H9 (cell line): Measurements from ENCODE around the gene CACFD1. TPM values are rescaled to one million over a fixed set of nuclear protein-coding genes. Genes with fewer than 3 reads are reported as not detected.
A peak's percentile ranks its signal among the peaks of the same experiment; 100 is the strongest.

ENCODE experiments used
- DNase-seq: peaks from one replicate; pipeline ENCODE4 v3.0.0-alpha.2; 2017
- H2AFZ ChIP-seq: one replicate; pipeline ENCODE4 v1.6.1; 2013; ENCODE audit warnings: mild to moderate bottlenecking, low read length, control low read depth, moderate library complexity
- H2AK5ac ChIP-seq: 2 replicates; pipeline ENCODE4 v1.6.1; 2013; ENCODE audit warnings: low read length, control low read depth, mixed read lengths; ENCODE audit not compliant: insufficient read length
- H2BK120ac ChIP-seq: one replicate; pipeline ENCODE4 v1.6.1; 2013; ENCODE audit warnings: low read depth, mild to moderate bottlenecking, low read length, control low read depth, inconsistent platforms; ENCODE audit not compliant: poor library complexity, severe bottlenecking
- H2BK12ac ChIP-seq: 2 replicates; pipeline ENCODE4 v1.6.1; 2013; ENCODE audit warnings: low read length, control low read depth, mixed read lengths, low read depth; ENCODE audit not compliant: insufficient read length
- H2BK15ac ChIP-seq: 2 replicates; pipeline ENCODE4 v1.6.1; 2013; ENCODE audit warnings: low read depth, low read length, control low read depth
- H2BK20ac ChIP-seq: one replicate; pipeline ENCODE4 v1.6.1; 2013; ENCODE audit warnings: low read depth, mild to moderate bottlenecking, low read length, control low read depth, inconsistent platforms; ENCODE audit not compliant: poor library complexity, severe bottlenecking
- H2BK5ac ChIP-seq: 2 replicates; pipeline ENCODE4 v1.6.1; 2013; ENCODE audit warnings: low read length, control low read depth, mixed read lengths; ENCODE audit not compliant: insufficient read length
- H3K14ac ChIP-seq: 2 replicates; pipeline ENCODE4 v1.6.1; 2013; ENCODE audit warnings: low read length, control low read depth; ENCODE audit not compliant: insufficient read depth
- H3K18ac ChIP-seq: 2 replicates; pipeline ENCODE4 v1.6.1; 2013; ENCODE audit warnings: low read depth, mild to moderate bottlenecking, mixed read lengths, low read length, control low read depth; ENCODE audit not compliant: insufficient read length
- H3K23ac ChIP-seq: 2 replicates; pipeline ENCODE4 v1.6.1; 2013; ENCODE audit warnings: low read length, control low read depth, mixed read lengths, low read depth; ENCODE audit not compliant: insufficient read length
- H3K23me2 ChIP-seq: 2 replicates; pipeline ENCODE4 v1.6.1; 2013; ENCODE audit warnings: low read depth, mild to moderate bottlenecking, mixed read lengths, low read length, control low read depth; ENCODE audit not compliant: insufficient read length, poor library complexity, severe bottlenecking
- H3K27ac ChIP-seq: 2 replicates; pipeline ENCODE4 v1.5.1; 2013; ENCODE audit warnings: low read length, control low read depth, mixed read lengths, low read depth; ENCODE audit not compliant: insufficient read length
- H3K27me3 ChIP-seq: 2 replicates; pipeline ENCODE4 v1.6.1; 2013; ENCODE audit warnings: low read length, control low read depth, inconsistent platforms; ENCODE audit not compliant: insufficient read depth
- H3K4ac ChIP-seq: 2 replicates; pipeline ENCODE4 v1.6.1; 2013; ENCODE audit warnings: low read depth, mild to moderate bottlenecking, control low read depth, inconsistent platforms, low read length, moderate library complexity
- H3K4me1 ChIP-seq: 2 replicates; pipeline ENCODE4 v1.6.1; 2013; ENCODE audit warnings: low read length, control low read depth, inconsistent platforms; ENCODE audit not compliant: insufficient read depth
- H3K4me2 ChIP-seq: 2 replicates; pipeline ENCODE4 v1.6.1; 2013; ENCODE audit warnings: low read length, control low read depth, mixed read lengths; ENCODE audit not compliant: insufficient read length, insufficient read depth
- H3K56ac ChIP-seq: 2 replicates; pipeline ENCODE4 v1.6.1; 2013; ENCODE audit warnings: low read depth, mild to moderate bottlenecking, mixed read lengths, low read length, control low read depth; ENCODE audit not compliant: insufficient read length
- H3K79me1 ChIP-seq: 2 replicates; pipeline ENCODE4 v1.6.1; 2013; ENCODE audit warnings: low read depth, mild to moderate bottlenecking, moderate library complexity, low read length, control low read depth, inconsistent platforms; ENCODE audit not compliant: insufficient read depth, poor library complexity, severe bottlenecking
- H3K79me2 ChIP-seq: 2 replicates; pipeline ENCODE4 v1.6.1; 2013; ENCODE audit warnings: low read length, control low read depth, inconsistent platforms; ENCODE audit not compliant: insufficient read depth
- H3K9ac ChIP-seq: 2 replicates; pipeline ENCODE4 v1.6.1; 2013; ENCODE audit warnings: low read length, control low read depth, mixed read lengths; ENCODE audit not compliant: insufficient read length; ENCODE audit errors: extremely low read depth
- H3K9me3 ChIP-seq: one replicate; pipeline ENCODE4 v1.6.1; 2013; ENCODE audit warnings: low read depth, low read length, inconsistent platforms; ENCODE audit not compliant: control insufficient read depth
- H3T11ph ChIP-seq: one replicate; pipeline ENCODE4 v1.6.1; 2013; ENCODE audit warnings: mild to moderate bottlenecking, low read length, control low read depth, inconsistent platforms
- H4K20me1 ChIP-seq: one replicate; pipeline ENCODE4 v1.6.1; 2013; ENCODE audit not compliant: control insufficient read depth, insufficient read length, insufficient read depth
- H4K5ac ChIP-seq: 2 replicates; pipeline ENCODE4 v1.6.1; 2013; ENCODE audit warnings: low read depth, mild to moderate bottlenecking, mixed read lengths, low read length, control low read depth; ENCODE audit not compliant: insufficient read length
- H4K8ac ChIP-seq: replicated peaks from 2 replicates; pipeline ENCODE4 v1.6.1; 2013; ENCODE audit warnings: low read length, control low read depth, mixed read lengths, low read depth; ENCODE audit not compliant: insufficient read length
- H4K91ac ChIP-seq: 2 replicates; pipeline ENCODE4 v1.6.1; 2013; ENCODE audit warnings: low read depth, mild to moderate bottlenecking, moderate library complexity, mixed read lengths, low read length, control low read depth; ENCODE audit not compliant: insufficient read length
- H3K27ac Mint-ChIP-seq, 3 experiments: 2 replicates in 2 of 3; 3 replicates in 1 of 3; pipeline ENCODE4 v1.8.0; 2020 to 2021; ENCODE audit warnings: mixed read lengths in 3 of 3, mild to moderate bottlenecking in 1 of 3, moderate library complexity in 1 of 3
- H3K27me3 Mint-ChIP-seq: 2 replicates; pipeline ENCODE4 v1.8.0; 2021; ENCODE audit warnings: low read depth, mild to moderate bottlenecking, moderate library complexity, mixed read lengths
- H3K36me3 Mint-ChIP-seq, 3 experiments: 2 replicates in 2 of 3; 3 replicates in 1 of 3; pipeline ENCODE4 v1.8.0; 2020 to 2021; ENCODE audit warnings: low read depth in 3 of 3, mixed read lengths in 3 of 3; ENCODE audit not compliant: insufficient read depth in 1 of 3
- H3K4me1 Mint-ChIP-seq, 2 experiments: 2 replicates each; pipeline ENCODE4 v1.8.0; 2020; ENCODE audit warnings: mixed read lengths in 2 of 2
- H3K4me3 Mint-ChIP-seq, 2 experiments: 2 replicates in 1 of 2; 3 replicates in 1 of 2; pipeline ENCODE4 v1.8.0; 2020 to 2021; ENCODE audit warnings: mild to moderate bottlenecking in 2 of 2, mixed read lengths in 2 of 2, moderate library complexity in 1 of 2
- H3K9me3 Mint-ChIP-seq, 2 experiments: 2 replicates in 1 of 2; 3 replicates in 1 of 2; pipeline ENCODE4 v1.8.0; 2020; ENCODE audit warnings: mild to moderate bottlenecking in 2 of 2, mixed read lengths in 2 of 2, moderate library complexity in 1 of 2
- CTCF ChIP-seq: fragments of 200-600 bp; sonication (generic); conservative IDR thresholded peaks from 3 replicates; pipeline ENCODE4 v1.8.0; 2021; ENCODE audit warnings: antibody characterized with exemption, mild to moderate bottlenecking
- WGBS: extraction: QIAGEN DNeasy Blood & Tissue Kit; methylation state at CpG from one replicate; pipeline ENCODE4 v1.1.7; 2013; ENCODE audit warnings: missing lambda C conversion rate, low lambda C conversion rate, mixed read lengths; ENCODE audit not compliant: insufficient read length; ENCODE audit errors: extremely low coverage; 5-methylcytosine and 5-hydroxymethylcytosine counted together
- total RNA-seq: library from RNA; stranded (reverse); gene quantifications from 2 replicates; pipeline ENCODE4 v1.2.1, GENCODE V29; 2021

The CACFD1 gene
- total RNA-seq, 1 experiment from 2014 or later, result 20.0 TPM

GRCh38 chr9:133467101-133467500 lies 7.3 kb downstream of the CACFD1 start:
- Histone ChIP-seq H3K23me2 (no peaks in the 10 kb centered on the region), H3K14ac (no peak overlapping the region), H3K23ac (no peak overlapping the region), H3T11ph (no peak overlapping the region), H4K8ac (no peak overlapping the region), H4K91ac (no peak overlapping the region), H3K9ac (no peak overlapping the region), H3K27me3 (no peaks in the 10 kb centered on the region), H3K79me2 (no peaks in the 10 kb centered on the region), H3K79me1 (no peaks in the 10 kb centered on the region), H2BK20ac (no peak overlapping the region), H3K4ac (no peak overlapping the region), H3K18ac (no peak overlapping the region), H4K5ac (no peak overlapping the region), H4K20me1 (peaks cover 2% of the 10 kb centered on the region), H2BK15ac (no peak overlapping the region), H3K56ac (no peak overlapping the region), H2BK12ac (no peak overlapping the region), H3K4me2 (no peak overlapping the region), H3K27ac (no peak overlapping the region), H2AK5ac (no peak overlapping the region), H3K4me1 (no peaks in the 10 kb centered on the region), H2BK5ac (no peak overlapping the region), H2AFZ (no peak overlapping the region), H2BK120ac (no peak overlapping the region), H3K9me3 (no peaks in the 10 kb centered on the region)
- H3K27ac Mint-ChIP-seq, result no peak overlapping the region
- DNase-seq, result peak; percentile 77
- peaks cover 3 to 11% of the 10 kb centered on the region in 2 experiments for H3K4me1 Mint-ChIP-seq
- peaks cover 1 to 17% (median 8%) of the 10 kb centered on the region in 3 experiments for H3K36me3 Mint-ChIP-seq
- no peaks in the 10 kb centered on the region for H3K9me3 Mint-ChIP-seq
- TF ChIP-seq CTCF, result peak; percentile 61
- H3K4me3 Mint-ChIP-seq, result no peak overlapping the region
- no peaks in the 10 kb centered on the region for H3K27me3 Mint-ChIP-seq
- WGBS, result no CpG with 5 or more reads among the region's 10 CpGs
